ENCODE measurements around the gene FANCB. TPM values are rescaled to one million over a fixed set of nuclear protein-coding genes. Genes with fewer than 3 reads are reported as not detected.

The FANCB gene
- total RNA-seq, 1 experiment from 2014 or later, result 12.3 TPM

GRCh38 chrX:14872851-14873675, at the start of gene FANCB, which contains the start of gene MOSPD2 (continued):
- TF ChIP-seq, protein P1, sequence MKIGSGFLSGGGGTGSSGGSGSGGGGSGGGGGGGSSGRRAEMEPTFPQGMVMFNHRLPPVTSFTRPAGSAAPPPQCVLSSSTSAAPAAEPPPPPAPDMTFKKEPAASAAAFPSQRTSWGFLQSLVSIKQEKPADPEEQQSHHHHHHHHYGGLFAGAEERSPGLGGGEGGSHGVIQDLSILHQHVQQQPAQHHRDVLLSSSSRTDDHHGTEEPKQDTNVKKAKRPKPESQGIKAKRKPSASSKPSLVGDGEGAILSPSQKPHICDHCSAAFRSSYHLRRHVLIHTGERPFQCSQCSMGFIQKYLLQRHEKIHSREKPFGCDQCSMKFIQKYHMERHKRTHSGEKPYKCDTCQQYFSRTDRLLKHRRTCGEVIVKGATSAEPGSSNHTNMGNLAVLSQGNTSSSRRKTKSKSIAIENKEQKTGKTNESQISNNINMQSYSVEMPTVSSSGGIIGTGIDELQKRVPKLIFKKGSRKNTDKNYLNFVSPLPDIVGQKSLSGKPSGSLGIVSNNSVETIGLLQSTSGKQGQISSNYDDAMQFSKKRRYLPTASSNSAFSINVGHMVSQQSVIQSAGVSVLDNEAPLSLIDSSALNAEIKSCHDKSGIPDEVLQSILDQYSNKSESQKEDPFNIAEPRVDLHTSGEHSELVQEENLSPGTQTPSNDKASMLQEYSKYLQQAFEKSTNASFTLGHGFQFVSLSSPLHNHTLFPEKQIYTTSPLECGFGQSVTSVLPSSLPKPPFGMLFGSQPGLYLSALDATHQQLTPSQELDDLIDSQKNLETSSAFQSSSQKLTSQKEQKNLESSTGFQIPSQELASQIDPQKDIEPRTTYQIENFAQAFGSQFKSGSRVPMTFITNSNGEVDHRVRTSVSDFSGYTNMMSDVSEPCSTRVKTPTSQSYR (CRISPR knock-in tag; IDR thresholded peaks at IDR 0.05), result no peak
- TF ChIP-seq USF1 (CRISPR knock-in tag; IDR thresholded peaks at IDR 0.05) (peak; percentile 52; the same call in 1 of the 2 replicates), GABPB1 (CRISPR knock-in tag; IDR thresholded peaks at IDR 0.05) (no peak), MYBL2 (CRISPR knock-in tag; IDR thresholded peaks at IDR 0.05) (no peak), FOXJ3 (CRISPR knock-in tag; IDR thresholded peaks at IDR 0.05; ENCODE audit: borderline replicate concordance) (no peak), ATF3 (CRISPR knock-in tag; conservative IDR thresholded peaks at IDR 0.05) (no peak), ZNF512 (CRISPR knock-in tag; IDR thresholded peaks at IDR 0.05; ENCODE audit: borderline replicate concordance) (no peak), ZNF317 (CRISPR knock-in tag; IDR thresholded peaks at IDR 0.05; ENCODE audit: borderline replicate concordance, low read depth) (no peak), MXD4 (CRISPR knock-in tag; IDR thresholded peaks at IDR 0.05; ENCODE audit: borderline replicate concordance) (no peak), FOXP1 (CRISPR knock-in tag; IDR thresholded peaks at IDR 0.05; ENCODE audit: borderline replicate concordance) (no peak), ZNF138 (CRISPR knock-in tag; conservative IDR thresholded peaks at IDR 0.05) (no peak), GTF2I (CRISPR knock-in tag; conservative IDR thresholded peaks at IDR 0.05) (no peak)
- TF ChIP-seq, protein P2, sequence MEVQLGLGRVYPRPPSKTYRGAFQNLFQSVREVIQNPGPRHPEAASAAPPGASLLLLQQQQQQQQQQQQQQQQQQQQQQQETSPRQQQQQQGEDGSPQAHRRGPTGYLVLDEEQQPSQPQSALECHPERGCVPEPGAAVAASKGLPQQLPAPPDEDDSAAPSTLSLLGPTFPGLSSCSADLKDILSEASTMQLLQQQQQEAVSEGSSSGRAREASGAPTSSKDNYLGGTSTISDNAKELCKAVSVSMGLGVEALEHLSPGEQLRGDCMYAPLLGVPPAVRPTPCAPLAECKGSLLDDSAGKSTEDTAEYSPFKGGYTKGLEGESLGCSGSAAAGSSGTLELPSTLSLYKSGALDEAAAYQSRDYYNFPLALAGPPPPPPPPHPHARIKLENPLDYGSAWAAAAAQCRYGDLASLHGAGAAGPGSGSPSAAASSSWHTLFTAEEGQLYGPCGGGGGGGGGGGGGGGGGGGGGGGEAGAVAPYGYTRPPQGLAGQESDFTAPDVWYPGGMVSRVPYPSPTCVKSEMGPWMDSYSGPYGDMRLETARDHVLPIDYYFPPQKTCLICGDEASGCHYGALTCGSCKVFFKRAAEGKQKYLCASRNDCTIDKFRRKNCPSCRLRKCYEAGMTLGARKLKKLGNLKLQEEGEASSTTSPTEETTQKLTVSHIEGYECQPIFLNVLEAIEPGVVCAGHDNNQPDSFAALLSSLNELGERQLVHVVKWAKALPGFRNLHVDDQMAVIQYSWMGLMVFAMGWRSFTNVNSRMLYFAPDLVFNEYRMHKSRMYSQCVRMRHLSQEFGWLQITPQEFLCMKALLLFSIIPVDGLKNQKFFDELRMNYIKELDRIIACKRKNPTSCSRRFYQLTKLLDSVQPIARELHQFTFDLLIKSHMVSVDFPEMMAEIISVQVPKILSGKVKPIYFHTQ (CRISPR knock-in tag; IDR thresholded peaks at IDR 0.05), result no peak
- TF ChIP-seq, protein P3, sequence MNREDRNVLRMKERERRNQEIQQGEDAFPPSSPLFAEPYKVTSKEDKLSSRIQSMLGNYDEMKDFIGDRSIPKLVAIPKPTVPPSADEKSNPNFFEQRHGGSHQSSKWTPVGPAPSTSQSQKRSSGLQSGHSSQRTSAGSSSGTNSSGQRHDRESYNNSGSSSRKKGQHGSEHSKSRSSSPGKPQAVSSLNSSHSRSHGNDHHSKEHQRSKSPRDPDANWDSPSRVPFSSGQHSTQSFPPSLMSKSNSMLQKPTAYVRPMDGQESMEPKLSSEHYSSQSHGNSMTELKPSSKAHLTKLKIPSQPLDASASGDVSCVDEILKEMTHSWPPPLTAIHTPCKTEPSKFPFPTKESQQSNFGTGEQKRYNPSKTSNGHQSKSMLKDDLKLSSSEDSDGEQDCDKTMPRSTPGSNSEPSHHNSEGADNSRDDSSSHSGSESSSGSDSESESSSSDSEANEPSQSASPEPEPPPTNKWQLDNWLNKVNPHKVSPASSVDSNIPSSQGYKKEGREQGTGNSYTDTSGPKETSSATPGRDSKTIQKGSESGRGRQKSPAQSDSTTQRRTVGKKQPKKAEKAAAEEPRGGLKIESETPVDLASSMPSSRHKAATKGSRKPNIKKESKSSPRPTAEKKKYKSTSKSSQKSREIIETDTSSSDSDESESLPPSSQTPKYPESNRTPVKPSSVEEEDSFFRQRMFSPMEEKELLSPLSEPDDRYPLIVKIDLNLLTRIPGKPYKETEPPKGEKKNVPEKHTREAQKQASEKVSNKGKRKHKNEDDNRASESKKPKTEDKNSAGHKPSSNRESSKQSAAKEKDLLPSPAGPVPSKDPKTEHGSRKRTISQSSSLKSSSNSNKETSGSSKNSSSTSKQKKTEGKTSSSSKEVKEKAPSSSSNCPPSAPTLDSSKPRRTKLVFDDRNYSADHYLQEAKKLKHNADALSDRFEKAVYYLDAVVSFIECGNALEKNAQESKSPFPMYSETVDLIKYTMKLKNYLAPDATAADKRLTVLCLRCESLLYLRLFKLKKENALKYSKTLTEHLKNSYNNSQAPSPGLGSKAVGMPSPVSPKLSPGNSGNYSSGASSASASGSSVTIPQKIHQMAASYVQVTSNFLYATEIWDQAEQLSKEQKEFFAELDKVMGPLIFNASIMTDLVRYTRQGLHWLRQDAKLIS (CRISPR knock-in tag; IDR thresholded peaks at IDR 0.05; ENCODE audit: borderline replicate concordance), result no peak
- TF ChIP-seq, protein P4, sequence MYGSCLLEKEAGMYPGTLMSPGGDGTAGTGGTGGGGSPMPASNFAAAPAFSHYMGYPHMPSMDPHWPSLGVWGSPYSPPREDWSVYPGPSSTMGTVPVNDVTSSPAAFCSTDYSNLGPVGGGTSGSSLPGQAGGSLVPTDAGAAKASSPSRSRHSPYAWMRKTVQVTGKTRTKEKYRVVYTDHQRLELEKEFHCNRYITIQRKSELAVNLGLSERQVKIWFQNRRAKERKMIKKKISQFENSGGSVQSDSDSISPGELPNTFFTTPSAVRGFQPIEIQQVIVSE (CRISPR knock-in tag; IDR thresholded peaks at IDR 0.05; ENCODE audit: borderline replicate concordance), result no peak

Data from WTC11 (cell line).